K562 (cell line): Measurements from ENCODE around the gene OSBP2. TPM values are rescaled to one million over a fixed set of nuclear protein-coding genes. Genes with fewer than 3 reads are reported as not detected.

Experiments used
- ATAC-seq: fragments of 200-7000 bp; cut with Tn5 transposase; 3 replicates; pipeline ENCODE4 v1.9.1; 2020; ENCODE audit warnings: moderate library complexity
- BruUV-seq: library from RNA; stranded (reverse); fragments of 400-500 nt; replicated peaks from 2 replicates; lab custom pipeline; 2021; lab: Mats Ljungman, UMichigan
- CTCF ChIA-PET: fragments of 300-600 bp; formaldehyde crosslinking; extraction: SDS; loops from one replicate; lab custom pipeline; 2021; ENCODE audit warnings: low intra/inter-chr PET ratio; lab: Yijun Ruan, JAX
- POLR2A ChIA-PET: fragments of 300-600, 350-650 bp; sonication (Branson Sonifier 250); formaldehyde crosslinking; extraction: SDS; loops from one replicate; lab custom pipeline; 2021; ENCODE audit warnings: antibody characterized with exemption, inconsistent platforms; lab: Yijun Ruan, JAX
- DNase-seq, 4 experiments: peaks; one replicate each; pipeline versions ENCODE4 v3.0.0 to v3.0.0-alpha.2; 2011 to 2018; ENCODE audit warnings: low spot score in 3 of 4, mixed read lengths in 3 of 4; ENCODE audit errors: extremely low read depth in 1 of 4
- FAIRE-seq: peaks from 2 replicates; lab custom pipeline; 2011; peaks lifted over from hg19 to GRCh38; lab: Jason Lieb, UNC
- H2AFZ ChIP-seq: 2 replicates; pipeline ENCODE4 v1.6.0; 2011; ENCODE audit warnings: low read depth, low read length, control low read depth, inconsistent platforms
- H3K27ac ChIP-seq: fragments of 200-600 bp; 3 replicates; pipeline ENCODE4 v1.8.0; 2011; ENCODE audit warnings: low read depth, mild to moderate bottlenecking, control low read depth, inconsistent platforms, low read length, moderate library complexity, mixed read lengths; ENCODE audit errors: extremely low read depth
- H3K27me3 ChIP-seq, 2 experiments: fragments of 300-600 bp in 1 of 2; 2 replicates in 1 of 2; 3 replicates in 1 of 2; pipeline versions ENCODE4 v1.6.0 to v1.8.0; 2011; ENCODE audit warnings: inconsistent platforms in 2 of 2, low read length in 2 of 2, mild to moderate bottlenecking in 1 of 2, mixed read lengths in 1 of 2, moderate library complexity in 1 of 2; ENCODE audit not compliant: control insufficient read depth in 2 of 2, insufficient read depth in 2 of 2
- H3K36me3 ChIP-seq: fragments of 300-600 bp; 3 replicates; pipeline ENCODE4 v1.8.0; 2011; ENCODE audit warnings: mild to moderate bottlenecking, low read length, inconsistent platforms; ENCODE audit not compliant: control insufficient read depth, insufficient read depth
- H3K4me1 ChIP-seq, 2 experiments: fragments of 200-600 bp in 1 of 2; replicated peaks in 1 of 2; 2 replicates in 1 of 2; 3 replicates in 1 of 2; pipeline versions ENCODE4 v1.5.1 to v1.8.0; 2011; ENCODE audit warnings: inconsistent platforms in 2 of 2, low read length in 2 of 2, mild to moderate bottlenecking in 1 of 2, mixed read lengths in 1 of 2, moderate library complexity in 1 of 2; ENCODE audit not compliant: control insufficient read depth in 2 of 2, insufficient read depth in 2 of 2
- H3K4me2 ChIP-seq: 2 replicates; pipeline ENCODE4 v1.6.1; 2011; ENCODE audit warnings: low read length, control low read depth, inconsistent platforms, mixed read lengths; ENCODE audit not compliant: insufficient read depth
- H3K4me3 ChIP-seq: fragments of 200-600 bp; sonication (generic), shearing (Covaris generic); 2 replicates; pipeline ENCODE4 v1.5.1; 2016; ENCODE audit warnings: control low read depth, inconsistent platforms
- H3K79me2 ChIP-seq: fragments of 200-600 bp; 3 replicates; pipeline ENCODE4 v1.8.0; 2011; ENCODE audit warnings: low read length, inconsistent platforms; ENCODE audit not compliant: control insufficient read depth, insufficient read depth
- H3K9ac ChIP-seq, 2 experiments: 2 replicates each; pipeline versions ENCODE4 v1.6.0 to v1.6.1; 2011; ENCODE audit warnings: low read depth in 2 of 2, low read length in 2 of 2, control low read depth in 1 of 2, inconsistent platforms in 1 of 2, mild to moderate bottlenecking in 1 of 2, mixed read lengths in 1 of 2; ENCODE audit not compliant: insufficient read depth in 1 of 2
- H3K9me1 ChIP-seq: one replicate; pipeline ENCODE4 v1.6.0; 2011; ENCODE audit warnings: inconsistent platforms, mild to moderate bottlenecking, low read length, moderate library complexity; ENCODE audit not compliant: control insufficient read depth, insufficient read depth
- H3K9me3 ChIP-seq: replicated peaks from 2 replicates; pipeline ENCODE4 v1.5.1; 2011; ENCODE audit warnings: low read depth, low read length, inconsistent platforms; ENCODE audit not compliant: control insufficient read depth, insufficient read depth
- H4K20me1 ChIP-seq: replicated peaks from 2 replicates; pipeline ENCODE4 v1.6.1; 2011; ENCODE audit warnings: low read length, inconsistent platforms, mixed read lengths; ENCODE audit not compliant: control insufficient read depth, insufficient read depth
- CEBPB ChIP-seq: fragments of 450-650 bp; IDR thresholded peaks from 2 replicates; pipeline ENCODE4 v1.6.1; 2016; ENCODE audit warnings: missing genetic modification characterization, missing compliant biosample characterization
- FOSL1 ChIP-seq: fragments of 200-800 bp; sonication (Bioruptor generic); conservative IDR thresholded peaks from 2 replicates; pipeline ENCODE4 v1.6.1; 2016; ENCODE audit warnings: missing genetic modification characterization, missing compliant biosample characterization
- JUND ChIP-seq, 2 experiments: IDR thresholded peaks; 2 replicates in 1 of 2; 3 replicates in 1 of 2; pipeline ENCODE4 v1.6.1; 2011; ENCODE audit warnings: borderline replicate concordance in 2 of 2, low read depth in 2 of 2, low read length in 2 of 2, improper control_type of control experiment in 1 of 2, missing biosample characterization in 1 of 2, missing genetic modification characterization in 1 of 2, missing genetic modification reagents in 1 of 2
- MCM5 ChIP-seq: fragments of 450-650 bp; IDR thresholded peaks from 2 replicates; pipeline ENCODE4 v1.6.1; 2016; ENCODE audit warnings: low read depth
- POLR2AphosphoS2 ChIP-seq: IDR thresholded peaks from 2 replicates; pipeline ENCODE4 v1.6.1; 2012; ENCODE audit warnings: low read length, improper control_type of control experiment
- WGBS: fragments of 100-300 bp; shearing (Covaris generic); methylation state at CpG from one replicate; pipeline ENCODE4 v1.1.6; 2016; ENCODE audit warnings: low coverage, mixed read lengths; ENCODE audit not compliant: insufficient coverage; ENCODE audit errors: missing lambda C conversion rate; 5-methylcytosine and 5-hydroxymethylcytosine counted together
- in situ Hi-C: fragments of 300-500 bp; cut with MboI; formaldehyde crosslinking; loops from 4 replicates; pipeline ENCODE4 v1.15.0; 2018; ENCODE audit warnings: inconsistent platforms, mixed read lengths
- intact Hi-C: fragments of 100-400 bp; cut with micrococcal nuclease; formaldehyde crosslinking; loops from 2 replicates; pipeline ENCODE4 v1.14.2; 2022
- polyA plus RNA-seq, 8 experiments: library from polyadenylated mRNA; depleted of rRNA in 4 of 8; stranded (reverse) in 5 of 8; unstranded in 3 of 8; fragments of >200 nt; fragmentation: Nextera tagmentation in 2 of 8; fragmentation: Illumina TruSeq in 1 of 8; extraction: Ambion mirVana in 2 of 8; extraction: Trizol in 1 of 8; gene quantifications; 2 replicates each; pipeline versions ENCODE4 v1.2.1 to v1.2.3, GENCODE V29; 2011 to 2014; ENCODE audit warnings: inconsistent platforms in 1 of 8, missing spikeins in 1 of 8
- total RNA-seq, 7 experiments: library from RNA; depleted of rRNA in 6 of 7; stranded (reverse); fragments of >200 nt in 6 of 7; fragmentation: Illumina TruSeq in 2 of 7; extraction: Trizol in 2 of 7; gene quantifications; 2 replicates each; pipeline versions ENCODE4 v1.2.1 to v1.2.3, GENCODE V29; 2011 to 2021; ENCODE audit warnings: low replicate concordance in 1 of 7
- TF ChIP-seq, protein P1 (sequence below), 2 experiments: fragments of 450-650 bp in 1 of 2; sonication (generic) in 1 of 2; formaldehyde crosslinking in 1 of 2; IDR thresholded peaks; 2 replicates each; pipeline versions ENCODE4 v1.7.1 to v1.9.0; 2016 to 2022; ENCODE audit warnings: inconsistent platforms in 1 of 2, mild to moderate bottlenecking in 1 of 2, missing genetic modification reagents in 1 of 2
- TF ChIP-seq, protein P2 (sequence below): fragments of 250-450 bp; sonication (Bioruptor Pico); IDR thresholded peaks from 2 replicates; pipeline ENCODE4 v1.4.0; 2020; ENCODE audit warnings: mild to moderate bottlenecking
- TF ChIP-seq, protein P3 (sequence below): fragments of 200-400 bp; formaldehyde crosslinking; IDR thresholded peaks from 2 replicates; pipeline ENCODE4 v1.6.1; 2017; ENCODE audit warnings: mild to moderate bottlenecking, low read depth, low read length, moderate library complexity

Gene OSBP2
- total and polyA plus RNA-seq, 9 of the 15 experiments (the other 6 are each of a cell fraction or from before 2014, with no cell fraction given) = 0.52 to 29.5 (median 21.6) TPM

DNA sequence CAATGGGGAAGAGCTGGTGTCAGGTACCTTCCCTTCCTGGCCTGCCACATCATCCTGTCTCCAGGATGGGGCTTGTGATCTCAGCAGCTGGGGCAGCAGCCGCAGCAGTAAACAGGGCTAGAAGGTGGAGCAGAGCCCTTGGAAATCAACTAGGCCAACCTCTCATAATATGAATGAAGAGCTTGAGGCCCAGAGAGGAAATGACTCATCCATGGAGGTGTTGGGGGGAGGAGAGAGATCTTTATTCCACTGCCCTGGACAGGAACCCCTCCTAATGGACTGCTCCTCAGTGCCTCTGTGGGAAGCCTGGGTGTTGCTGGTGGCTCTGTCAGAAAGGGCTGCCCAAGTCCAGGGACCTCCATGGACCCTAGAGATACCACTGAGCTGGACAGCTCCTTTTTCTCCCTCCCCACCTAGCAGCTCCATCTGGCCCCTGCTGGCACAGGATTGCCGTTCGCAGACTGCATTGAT, 111.8 kb downstream of the OSBP2 start:
- H3K36me3 ChIP-seq = no peaks in the 10 kb centered on the region
- CTCF ChIA-PET = no interaction called here
- FAIRE-seq = no peak
- no peak overlapping the region for H2AFZ ChIP-seq
- H3K4me3 ChIP-seq = no peak overlapping the region
- intact Hi-C loops = no loop called here
- in situ Hi-C loops = no loop called here
- H3K27ac ChIP-seq = no peak overlapping the region
- no peaks in the 10 kb centered on the region for H3K9me3 ChIP-seq
- 0% methylated on average over 3 of the region's 3 CpGs for WGBS
- peak in 2 of 4 experiments; percentile 24 to 35 for DNase-seq
- H3K27me3 ChIP-seq = peaks cover 10 to 33% of the 10 kb centered on the region in 2 experiments; a peak in 4 of 5 replicates
- POLR2A ChIA-PET = interaction anchor here (0.5 to 0.6 kb wide), 4 partner anchors 65 to 590 kb away, joined by 3 to 4 read pairs (median 4); no protein-coding TSS in a partner anchor
- H3K9ac ChIP-seq = no peak overlapping the region
- H4K20me1 ChIP-seq = 0 out of 2 replicates have a peak, but pooled peaks cover 7% of the 10 kb centered on the region
- no peaks in the 10 kb centered on the region for H3K9me1 ChIP-seq
- no TSS peak for BruUV-seq
- peaks cover 0 to 11% of the 10 kb centered on the region in 2 experiments; a peak in 2 of 5 replicates for H3K4me1 ChIP-seq
- no peaks in the 10 kb centered on the region for H3K79me2 ChIP-seq
- ATAC-seq = no peak
- no peak overlapping the region for H3K4me2 ChIP-seq
- TF ChIP-seq POLR2AphosphoS2 (no peak), JUND (IDR thresholded peaks at IDR 0.05; ENCODE audit: borderline replicate concordance, low read depth, low read length) (peak; percentile 85), JUND (tag; IDR thresholded peaks at IDR 0.05; ENCODE audit: borderline replicate concordance, low read depth, low read length) (peak; percentile 48; the same call in 1 of the 3 replicates), MCM5 (no peak), FOSL1 (peak; percentile 69), CEBPB (tag) (no peak)
- TF ChIP-seq, protein P1, sequence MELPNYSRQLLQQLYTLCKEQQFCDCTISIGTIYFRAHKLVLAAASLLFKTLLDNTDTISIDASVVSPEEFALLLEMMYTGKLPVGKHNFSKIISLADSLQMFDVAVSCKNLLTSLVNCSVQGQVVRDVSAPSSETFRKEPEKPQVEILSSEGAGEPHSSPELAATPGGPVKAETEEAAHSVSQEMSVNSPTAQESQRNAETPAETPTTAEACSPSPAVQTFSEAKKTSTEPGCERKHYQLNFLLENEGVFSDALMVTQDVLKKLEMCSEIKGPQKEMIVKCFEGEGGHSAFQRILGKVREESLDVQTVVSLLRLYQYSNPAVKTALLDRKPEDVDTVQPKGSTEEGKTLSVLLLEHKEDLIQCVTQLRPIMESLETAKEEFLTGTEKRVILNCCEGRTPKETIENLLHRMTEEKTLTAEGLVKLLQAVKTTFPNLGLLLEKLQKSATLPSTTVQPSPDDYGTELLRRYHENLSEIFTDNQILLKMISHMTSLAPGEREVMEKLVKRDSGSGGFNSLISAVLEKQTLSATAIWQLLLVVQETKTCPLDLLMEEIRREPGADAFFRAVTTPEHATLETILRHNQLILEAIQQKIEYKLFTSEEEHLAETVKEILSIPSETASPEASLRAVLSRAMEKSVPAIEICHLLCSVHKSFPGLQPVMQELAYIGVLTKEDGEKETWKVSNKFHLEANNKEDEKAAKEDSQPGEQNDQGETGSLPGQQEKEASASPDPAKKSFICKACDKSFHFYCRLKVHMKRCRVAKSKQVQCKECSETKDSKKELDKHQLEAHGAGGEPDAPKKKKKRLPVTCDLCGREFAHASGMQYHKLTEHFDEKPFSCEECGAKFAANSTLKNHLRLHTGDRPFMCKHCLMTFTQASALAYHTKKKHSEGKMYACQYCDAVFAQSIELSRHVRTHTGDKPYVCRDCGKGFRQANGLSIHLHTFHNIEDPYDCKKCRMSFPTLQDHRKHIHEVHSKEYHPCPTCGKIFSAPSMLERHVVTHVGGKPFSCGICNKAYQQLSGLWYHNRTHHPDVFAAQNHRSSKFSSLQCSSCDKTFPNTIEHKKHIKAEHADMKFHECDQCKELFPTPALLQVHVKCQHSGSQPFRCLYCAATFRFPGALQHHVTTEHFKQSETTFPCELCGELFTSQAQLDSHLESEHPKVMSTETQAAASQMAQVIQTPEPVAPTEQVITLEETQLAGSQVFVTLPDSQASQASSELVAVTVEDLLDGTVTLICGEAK (IDR thresholded peaks at IDR 0.05) = no peak
- TF ChIP-seq, protein P1 (CRISPR knock-in tag; IDR thresholded peaks at IDR 0.05) = no peak
- TF ChIP-seq, protein P2, sequence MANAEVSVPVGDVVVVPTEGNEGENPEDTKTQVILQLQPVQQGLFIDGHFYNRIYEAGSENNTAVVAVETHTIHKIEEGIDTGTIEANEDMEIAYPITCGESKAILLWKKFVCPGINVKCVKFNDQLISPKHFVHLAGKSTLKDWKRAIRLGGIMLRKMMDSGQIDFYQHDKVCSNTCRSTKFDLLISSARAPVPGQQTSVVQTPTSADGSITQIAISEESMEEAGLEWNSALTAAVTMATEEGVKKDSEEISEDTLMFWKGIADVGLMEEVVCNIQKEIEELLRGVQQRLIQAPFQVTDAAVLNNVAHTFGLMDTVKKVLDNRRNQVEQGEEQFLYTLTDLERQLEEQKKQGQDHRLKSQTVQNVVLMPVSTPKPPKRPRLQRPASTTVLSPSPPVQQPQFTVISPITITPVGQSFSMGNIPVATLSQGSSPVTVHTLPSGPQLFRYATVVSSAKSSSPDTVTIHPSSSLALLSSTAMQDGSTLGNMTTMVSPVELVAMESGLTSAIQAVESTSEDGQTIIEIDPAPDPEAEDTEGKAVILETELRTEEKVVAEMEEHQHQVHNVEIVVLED (CRISPR knock-in tag) = no peak
- TF ChIP-seq, protein P3, sequence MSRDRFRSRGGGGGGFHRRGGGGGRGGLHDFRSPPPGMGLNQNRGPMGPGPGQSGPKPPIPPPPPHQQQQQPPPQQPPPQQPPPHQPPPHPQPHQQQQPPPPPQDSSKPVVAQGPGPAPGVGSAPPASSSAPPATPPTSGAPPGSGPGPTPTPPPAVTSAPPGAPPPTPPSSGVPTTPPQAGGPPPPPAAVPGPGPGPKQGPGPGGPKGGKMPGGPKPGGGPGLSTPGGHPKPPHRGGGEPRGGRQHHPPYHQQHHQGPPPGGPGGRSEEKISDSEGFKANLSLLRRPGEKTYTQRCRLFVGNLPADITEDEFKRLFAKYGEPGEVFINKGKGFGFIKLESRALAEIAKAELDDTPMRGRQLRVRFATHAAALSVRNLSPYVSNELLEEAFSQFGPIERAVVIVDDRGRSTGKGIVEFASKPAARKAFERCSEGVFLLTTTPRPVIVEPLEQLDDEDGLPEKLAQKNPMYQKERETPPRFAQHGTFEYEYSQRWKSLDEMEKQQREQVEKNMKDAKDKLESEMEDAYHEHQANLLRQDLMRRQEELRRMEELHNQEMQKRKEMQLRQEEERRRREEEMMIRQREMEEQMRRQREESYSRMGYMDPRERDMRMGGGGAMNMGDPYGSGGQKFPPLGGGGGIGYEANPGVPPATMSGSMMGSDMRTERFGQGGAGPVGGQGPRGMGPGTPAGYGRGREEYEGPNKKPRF = no peak
